H9 (cell line): ENCODE measurements around the gene HECW1. TPM values are rescaled to one million over a fixed set of nuclear protein-coding genes. Genes with fewer than 3 reads are reported as not detected.

Experiments used
- DNase-seq: peaks from one replicate; pipeline ENCODE4 v3.0.0-alpha.2; 2017
- H2AFZ ChIP-seq: one replicate; pipeline ENCODE4 v1.6.1; 2013; ENCODE audit warnings: mild to moderate bottlenecking, low read length, control low read depth, moderate library complexity
- H2AK5ac ChIP-seq: 2 replicates; pipeline ENCODE4 v1.6.1; 2013; ENCODE audit warnings: low read length, control low read depth, mixed read lengths; ENCODE audit not compliant: insufficient read length
- H2BK120ac ChIP-seq: one replicate; pipeline ENCODE4 v1.6.1; 2013; ENCODE audit warnings: low read depth, mild to moderate bottlenecking, low read length, control low read depth, inconsistent platforms; ENCODE audit not compliant: poor library complexity, severe bottlenecking
- H2BK12ac ChIP-seq: 2 replicates; pipeline ENCODE4 v1.6.1; 2013; ENCODE audit warnings: low read length, control low read depth, mixed read lengths, low read depth; ENCODE audit not compliant: insufficient read length
- H2BK15ac ChIP-seq: 2 replicates; pipeline ENCODE4 v1.6.1; 2013; ENCODE audit warnings: low read depth, low read length, control low read depth
- H2BK20ac ChIP-seq: one replicate; pipeline ENCODE4 v1.6.1; 2013; ENCODE audit warnings: low read depth, mild to moderate bottlenecking, low read length, control low read depth, inconsistent platforms; ENCODE audit not compliant: poor library complexity, severe bottlenecking
- H2BK5ac ChIP-seq: 2 replicates; pipeline ENCODE4 v1.6.1; 2013; ENCODE audit warnings: low read length, control low read depth, mixed read lengths; ENCODE audit not compliant: insufficient read length
- H3K14ac ChIP-seq: 2 replicates; pipeline ENCODE4 v1.6.1; 2013; ENCODE audit warnings: low read length, control low read depth; ENCODE audit not compliant: insufficient read depth
- H3K18ac ChIP-seq: 2 replicates; pipeline ENCODE4 v1.6.1; 2013; ENCODE audit warnings: low read depth, mild to moderate bottlenecking, mixed read lengths, low read length, control low read depth; ENCODE audit not compliant: insufficient read length
- H3K23ac ChIP-seq: 2 replicates; pipeline ENCODE4 v1.6.1; 2013; ENCODE audit warnings: low read length, control low read depth, mixed read lengths, low read depth; ENCODE audit not compliant: insufficient read length
- H3K23me2 ChIP-seq: 2 replicates; pipeline ENCODE4 v1.6.1; 2013; ENCODE audit warnings: low read depth, mild to moderate bottlenecking, mixed read lengths, low read length, control low read depth; ENCODE audit not compliant: insufficient read length, poor library complexity, severe bottlenecking
- H3K27ac ChIP-seq: 2 replicates; pipeline ENCODE4 v1.5.1; 2013; ENCODE audit warnings: low read length, control low read depth, mixed read lengths, low read depth; ENCODE audit not compliant: insufficient read length
- H3K27me3 ChIP-seq: 2 replicates; pipeline ENCODE4 v1.6.1; 2013; ENCODE audit warnings: low read length, control low read depth, inconsistent platforms; ENCODE audit not compliant: insufficient read depth
- H3K4ac ChIP-seq: 2 replicates; pipeline ENCODE4 v1.6.1; 2013; ENCODE audit warnings: low read depth, mild to moderate bottlenecking, control low read depth, inconsistent platforms, low read length, moderate library complexity
- H3K4me1 ChIP-seq: 2 replicates; pipeline ENCODE4 v1.6.1; 2013; ENCODE audit warnings: low read length, control low read depth, inconsistent platforms; ENCODE audit not compliant: insufficient read depth
- H3K4me2 ChIP-seq: 2 replicates; pipeline ENCODE4 v1.6.1; 2013; ENCODE audit warnings: low read length, control low read depth, mixed read lengths; ENCODE audit not compliant: insufficient read length, insufficient read depth
- H3K56ac ChIP-seq: 2 replicates; pipeline ENCODE4 v1.6.1; 2013; ENCODE audit warnings: low read depth, mild to moderate bottlenecking, mixed read lengths, low read length, control low read depth; ENCODE audit not compliant: insufficient read length
- H3K79me1 ChIP-seq: 2 replicates; pipeline ENCODE4 v1.6.1; 2013; ENCODE audit warnings: low read depth, mild to moderate bottlenecking, moderate library complexity, low read length, control low read depth, inconsistent platforms; ENCODE audit not compliant: insufficient read depth, poor library complexity, severe bottlenecking
- H3K79me2 ChIP-seq: 2 replicates; pipeline ENCODE4 v1.6.1; 2013; ENCODE audit warnings: low read length, control low read depth, inconsistent platforms; ENCODE audit not compliant: insufficient read depth
- H3K9ac ChIP-seq: 2 replicates; pipeline ENCODE4 v1.6.1; 2013; ENCODE audit warnings: low read length, control low read depth, mixed read lengths; ENCODE audit not compliant: insufficient read length; ENCODE audit errors: extremely low read depth
- H3K9me3 ChIP-seq: one replicate; pipeline ENCODE4 v1.6.1; 2013; ENCODE audit warnings: low read depth, low read length, inconsistent platforms; ENCODE audit not compliant: control insufficient read depth
- H3T11ph ChIP-seq: one replicate; pipeline ENCODE4 v1.6.1; 2013; ENCODE audit warnings: mild to moderate bottlenecking, low read length, control low read depth, inconsistent platforms
- H4K20me1 ChIP-seq: one replicate; pipeline ENCODE4 v1.6.1; 2013; ENCODE audit not compliant: control insufficient read depth, insufficient read length, insufficient read depth
- H4K5ac ChIP-seq: 2 replicates; pipeline ENCODE4 v1.6.1; 2013; ENCODE audit warnings: low read depth, mild to moderate bottlenecking, mixed read lengths, low read length, control low read depth; ENCODE audit not compliant: insufficient read length
- H4K8ac ChIP-seq: replicated peaks from 2 replicates; pipeline ENCODE4 v1.6.1; 2013; ENCODE audit warnings: low read length, control low read depth, mixed read lengths, low read depth; ENCODE audit not compliant: insufficient read length
- H4K91ac ChIP-seq: 2 replicates; pipeline ENCODE4 v1.6.1; 2013; ENCODE audit warnings: low read depth, mild to moderate bottlenecking, moderate library complexity, mixed read lengths, low read length, control low read depth; ENCODE audit not compliant: insufficient read length
- H3K27ac Mint-ChIP-seq, 3 experiments: 2 replicates in 2 of 3; 3 replicates in 1 of 3; pipeline ENCODE4 v1.8.0; 2020 to 2021; ENCODE audit warnings: mixed read lengths in 3 of 3, mild to moderate bottlenecking in 1 of 3, moderate library complexity in 1 of 3
- H3K27me3 Mint-ChIP-seq: 2 replicates; pipeline ENCODE4 v1.8.0; 2021; ENCODE audit warnings: low read depth, mild to moderate bottlenecking, moderate library complexity, mixed read lengths
- H3K36me3 Mint-ChIP-seq, 3 experiments: 2 replicates in 2 of 3; 3 replicates in 1 of 3; pipeline ENCODE4 v1.8.0; 2020 to 2021; ENCODE audit warnings: low read depth in 3 of 3, mixed read lengths in 3 of 3; ENCODE audit not compliant: insufficient read depth in 1 of 3
- H3K4me1 Mint-ChIP-seq, 2 experiments: 2 replicates each; pipeline ENCODE4 v1.8.0; 2020; ENCODE audit warnings: mixed read lengths in 2 of 2
- H3K4me3 Mint-ChIP-seq, 2 experiments: 2 replicates in 1 of 2; 3 replicates in 1 of 2; pipeline ENCODE4 v1.8.0; 2020 to 2021; ENCODE audit warnings: mild to moderate bottlenecking in 2 of 2, mixed read lengths in 2 of 2, moderate library complexity in 1 of 2
- H3K9me3 Mint-ChIP-seq, 2 experiments: 2 replicates in 1 of 2; 3 replicates in 1 of 2; pipeline ENCODE4 v1.8.0; 2020; ENCODE audit warnings: mild to moderate bottlenecking in 2 of 2, mixed read lengths in 2 of 2, moderate library complexity in 1 of 2
- CTCF ChIP-seq: fragments of 200-600 bp; sonication (generic); conservative IDR thresholded peaks from 3 replicates; pipeline ENCODE4 v1.8.0; 2021; ENCODE audit warnings: antibody characterized with exemption, mild to moderate bottlenecking
- WGBS: extraction: QIAGEN DNeasy Blood & Tissue Kit; methylation state at CpG from one replicate; pipeline ENCODE4 v1.1.7; 2013; ENCODE audit warnings: missing lambda C conversion rate, low lambda C conversion rate, mixed read lengths; ENCODE audit not compliant: insufficient read length; ENCODE audit errors: extremely low coverage; 5-methylcytosine and 5-hydroxymethylcytosine counted together
- total RNA-seq: library from RNA; stranded (reverse); gene quantifications from 2 replicates; pipeline ENCODE4 v1.2.1, GENCODE V29; 2021

The HECW1 gene
- total RNA-seq, 1 experiment from 2014 or later: 5.0 TPM

DNA sequence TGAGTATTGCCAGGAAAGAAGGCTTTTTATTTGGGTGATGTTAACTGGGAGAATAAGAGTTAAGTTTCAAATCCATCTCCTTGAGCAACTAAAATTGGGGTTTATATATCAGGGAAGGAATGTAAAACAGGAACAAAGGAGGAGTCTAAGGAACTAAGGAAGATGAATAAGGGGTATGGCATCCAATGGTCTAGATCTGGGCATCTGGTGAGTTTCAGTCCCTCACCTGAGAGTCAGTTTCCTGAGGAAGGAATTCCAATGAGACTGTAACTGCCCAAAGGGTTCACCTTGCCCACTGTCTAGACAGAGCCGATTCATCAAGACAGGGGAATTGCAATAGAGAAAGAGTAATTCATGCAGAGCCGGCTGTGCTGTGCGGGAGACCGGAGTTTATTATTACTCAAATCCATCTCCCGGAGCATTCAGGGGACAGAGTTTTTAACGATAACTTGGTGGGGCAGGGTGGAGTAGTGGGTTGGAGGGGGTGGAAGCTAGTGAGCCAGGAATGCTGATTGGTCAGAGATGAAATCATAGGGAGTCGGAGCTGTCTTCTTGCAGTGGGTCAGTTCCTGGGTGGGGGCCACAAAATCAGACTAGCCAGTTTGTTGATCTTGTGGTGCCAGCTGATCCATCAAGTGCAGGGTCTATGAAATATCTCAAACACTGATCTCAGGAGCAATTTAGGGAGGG lies 282.1 kb downstream of the HECW1 start:
- no CpG with 5 or more reads among the region's 7 CpGs for WGBS
- Mint-ChIP-seq H3K4me3 (no peak overlapping the region), H3K4me1 (peaks cover 57 to 61% of the 10 kb centered on the region in 2 experiments), H3K27me3 (no peaks in the 10 kb centered on the region; the same call in 1 of the 2 replicates), H3K27ac (peak overlapping the region in 2 of 3 experiments; percentile 13 to 68; a peak in 1 of 7 replicates), H3K9me3 (peaks cover 4 to 14% of the 10 kb centered on the region in 2 experiments; a peak in 2 of 5 replicates), H3K36me3 (peaks cover 9 to 23% (median 15%) of the 10 kb centered on the region in 3 experiments; a peak in 6 of 7 replicates)
- Histone ChIP-seq H3K18ac (no peak overlapping the region), H2BK5ac (no peak overlapping the region), H4K5ac (no peak overlapping the region), H3T11ph (no peak overlapping the region), H2BK20ac (no peak overlapping the region), H4K91ac (no peak overlapping the region), H3K27ac (no peak overlapping the region), H3K9me3 (no peaks in the 10 kb centered on the region), H2AK5ac (no peak overlapping the region), H3K4me1 (peaks cover 8% of the 10 kb centered on the region; the same call in 1 of the 2 replicates), H3K79me2 (no peaks in the 10 kb centered on the region), H3K9ac (no peak overlapping the region), H2AFZ (no peak overlapping the region), H3K23ac (no peak overlapping the region), H3K14ac (no peak overlapping the region), H2BK15ac (no peak overlapping the region), H3K4ac (no peak overlapping the region), H2BK120ac (no peak overlapping the region), H3K79me1 (no peaks in the 10 kb centered on the region), H3K27me3 (no peaks in the 10 kb centered on the region), H3K56ac (no peak overlapping the region), H3K23me2 (no peaks in the 10 kb centered on the region), H2BK12ac (no peak overlapping the region), H4K8ac (no peak overlapping the region), H4K20me1 (no peaks in the 10 kb centered on the region), H3K4me2 (no peak overlapping the region)
- no peak for DNase-seq
- no peak for TF ChIP-seq CTCF
